T-cell (primary cell): ENCODE measurements around the gene SERINC2. TPM values are rescaled to one million over a fixed set of nuclear protein-coding genes. Genes with fewer than 3 reads are reported as not detected.

Experiments
- ATAC-seq, 4 experiments: fragments of 200-7000 bp in 3 of 4; fragments of 150-1000 bp in 1 of 4; cut with Tn5 transposase; replicated peaks in 1 of 4; 1 replicate in 3 of 4; 2 replicates in 1 of 4; pipeline ENCODE4 v1.10.0; 2021; ENCODE audit warnings: moderate library complexity in 3 of 4, mild to moderate bottlenecking in 2 of 4, moderate number of reproducible peaks in 1 of 4
- CTCF ChIA-PET, 2 donors: fragments of 300-600 bp; sonication (Branson Sonifier 250); formaldehyde crosslinking; loops; one replicate each; lab custom pipeline; 2022; ENCODE audit warnings: antibody characterized with exemption in 2 of 2; lab: Charles Lee
- POLR2A ChIA-PET, 2 donors: fragments of 300-600 bp; sonication (Branson Sonifier 250); formaldehyde crosslinking; loops; one replicate each; lab custom pipeline; 2022; ENCODE audit warnings: antibody characterized with exemption in 2 of 2; lab: Charles Lee
- DNase-seq, 35 experiments: peaks; one replicate each; pipeline versions ENCODE4 v3.0.0 to v3.0.0-alpha.2; 2013 to 2023
- H3K27ac ChIP-seq: one replicate; pipeline ENCODE4 v1.5.1; 2013; ENCODE audit warnings: low read length
- H3K27me3 ChIP-seq, 2 experiments: replicated peaks in 1 of 2; 1 replicate in 1 of 2; 2 replicates in 1 of 2; pipeline versions ENCODE4 v1.6.1 to v1.7.0; 2013; ENCODE audit warnings: low read length in 1 of 2, mixed read lengths in 1 of 2; ENCODE audit not compliant: control insufficient read depth in 2 of 2, insufficient read depth in 2 of 2; ENCODE audit errors: extremely low read depth in 1 of 2
- H3K36me3 ChIP-seq, 2 donors: 1 replicate in 1 of 2; 2 replicates in 1 of 2; pipeline versions ENCODE4 v1.6.1 to v1.7.0; 2013; ENCODE audit warnings: low read length in 1 of 2; ENCODE audit not compliant: control insufficient read depth in 2 of 2, insufficient read depth in 1 of 2; ENCODE audit errors: extremely low read depth in 1 of 2
- H3K4me1 ChIP-seq, 2 experiments: 1 replicate in 1 of 2; 2 replicates in 1 of 2; pipeline versions ENCODE4 v1.6.1 to v1.7.0; 2013; ENCODE audit warnings: low read length in 2 of 2, mixed read lengths in 1 of 2; ENCODE audit not compliant: insufficient read depth in 2 of 2, control insufficient read depth in 1 of 2; ENCODE audit errors: extremely low read depth in 1 of 2
- H3K4me3 ChIP-seq, 2 donors: 1 replicate in 1 of 2; 2 replicates in 1 of 2; pipeline versions ENCODE4 v1.5.1 to v1.7.0; 2013; ENCODE audit warnings: mild to moderate bottlenecking in 2 of 2, low read length in 1 of 2, moderate library complexity in 1 of 2; ENCODE audit not compliant: control insufficient read depth in 1 of 2; ENCODE audit errors: extremely low read depth in 1 of 2
- H3K9me3 ChIP-seq: 2 replicates; pipeline ENCODE4 v1.7.0; 2013
- H3K27ac Mint-ChIP-seq, 2 donors: one replicate each; pipeline ENCODE4 v1.8.0; 2020 to 2021; ENCODE audit warnings: mild to moderate bottlenecking in 2 of 2, mixed read lengths in 2 of 2
- H3K27me3 Mint-ChIP-seq, 2 donors: one replicate each; pipeline ENCODE4 v1.8.0; 2021 to 2022; ENCODE audit warnings: mixed read lengths in 2 of 2
- H3K36me3 Mint-ChIP-seq: one replicate; pipeline ENCODE4 v1.8.0; 2021; ENCODE audit warnings: mixed read lengths
- H3K4me1 Mint-ChIP-seq, 3 donors: one replicate each; pipeline ENCODE4 v1.8.0; 2020 to 2022; ENCODE audit warnings: mixed read lengths in 3 of 3, mild to moderate bottlenecking in 1 of 3
- H3K4me3 Mint-ChIP-seq, 3 donors: one replicate each; pipeline ENCODE4 v1.8.0; 2020 to 2022; ENCODE audit warnings: mild to moderate bottlenecking in 3 of 3, mixed read lengths in 3 of 3, moderate library complexity in 3 of 3
- H3K9me3 Mint-ChIP-seq, 3 donors: one replicate each; pipeline ENCODE4 v1.8.0; 2020 to 2022; ENCODE audit warnings: mixed read lengths in 3 of 3
- WGBS: methylation state at CpG from one replicate; pipeline ENCODE4 v1.1.5; 2013; ENCODE audit warnings: missing lambda C conversion rate; ENCODE audit not compliant: insufficient coverage; 5-methylcytosine and 5-hydroxymethylcytosine counted together
- total RNA-seq, 35 experiments: library from RNA in 6 of 35; stranded (reverse) in 6 of 35; fragments of 120-200 nt in 1 of 35; gene quantifications; one replicate each; pipeline versions ENCODE4 v1.2.1 to v1.2.4 and lab custom pipeline; 2013 to 2026

SERINC2 gene
- total RNA-seq, 5 donors from 2014 or later (not counting 1 experiment from before 2014, with no cell fraction given): 0.26 to 0.82 (median 0.36) TPM; not detected in 2

- no peaks in the 10 kb centered on the region for H3K9me3 ChIP-seq
- H3K36me3 Mint-ChIP-seq: no peaks in the 10 kb centered on the region
- CTCF ChIA-PET: no interaction called here
- no peak overlapping the region for H3K4me3 ChIP-seq
- peaks cover 4 to 5% of the 10 kb centered on the region in 2 donors for H3K27me3 Mint-ChIP-seq
- WGBS: no CpG with 5 or more reads among the region's 1 CpG
- H3K4me1 Mint-ChIP-seq: no peaks in the 10 kb centered on the region
- no peak overlapping the region for H3K4me3 Mint-ChIP-seq
- no peaks in the 10 kb centered on the region for H3K4me1 ChIP-seq
- no peak overlapping the region for H3K27ac ChIP-seq
- DNase-seq (no peak), ATAC-seq (no peak)
- no peaks in the 10 kb centered on the region for H3K36me3 ChIP-seq
- H3K27me3 ChIP-seq: peaks cover 0 to 7% of the 10 kb centered on the region in 2 experiments
- no peak overlapping the region for H3K27ac Mint-ChIP-seq
- no peaks in the 10 kb centered on the region for H3K9me3 Mint-ChIP-seq
- POLR2A ChIA-PET: no interaction called here
Measured at GRCh38 chr1:31443673-31444072, 30.7 kb downstream of the SERINC2 start.

DNA sequence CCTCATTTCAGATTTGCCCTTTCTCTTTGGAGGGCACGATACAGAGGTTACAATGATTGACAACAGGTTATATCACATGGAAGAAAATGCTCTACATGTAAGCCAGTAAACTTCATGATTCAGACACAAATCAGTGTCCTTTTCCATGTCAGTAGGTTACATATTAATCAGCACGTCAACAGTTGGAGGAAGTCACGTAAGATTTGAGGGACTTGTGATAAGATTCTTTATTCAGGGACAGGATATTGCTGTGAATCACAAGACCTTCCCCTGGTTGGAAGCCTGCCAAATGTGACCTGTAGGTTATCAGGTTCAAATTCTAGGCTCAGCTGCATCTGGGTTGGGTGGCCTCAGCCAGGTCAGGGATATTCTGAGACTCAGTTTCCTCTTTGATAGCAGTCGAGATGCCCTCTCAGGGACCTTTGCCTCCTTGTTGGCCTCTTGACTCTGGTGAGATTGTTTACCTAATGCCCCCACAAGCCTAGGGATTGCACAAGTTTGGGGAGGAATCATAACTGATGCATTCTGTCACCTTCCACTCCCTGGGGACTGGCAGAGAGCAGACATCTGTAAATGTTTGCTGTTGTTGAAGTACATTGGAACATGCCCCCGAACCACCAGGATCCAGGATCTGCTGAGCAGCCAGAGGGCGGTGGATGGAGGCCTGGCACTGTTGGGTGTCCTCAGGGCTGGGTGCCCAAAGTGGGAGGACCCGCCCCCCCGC, 31.9 kb downstream of the SERINC2 start:
- CTCF ChIA-PET: no interaction called here
- no peaks in the 10 kb centered on the region for H3K36me3 Mint-ChIP-seq
- Histone ChIP-seq H3K9me3 (no peaks in the 10 kb centered on the region), H3K27me3 (peaks cover 0 to 5% of the 10 kb centered on the region in 2 experiments), H3K27ac (no peak overlapping the region), H3K4me1 (no peaks in the 10 kb centered on the region), H3K36me3 (no peaks in the 10 kb centered on the region), H3K4me3 (no peak overlapping the region)
- 80% methylated on average over 6 of the region's 8 CpGs for whole genome bisulfite sequencing
- no peaks in the 10 kb centered on the region for H3K9me3 Mint-ChIP-seq
- POLR2A ChIA-PET: no interaction called here
- DNase-seq (no peak), ATAC-seq (no peak)
- peaks cover 4 to 5% of the 10 kb centered on the region in 2 donors for H3K27me3 Mint-ChIP-seq
- H3K4me3 Mint-ChIP-seq: no peak overlapping the region
- no peaks in the 10 kb centered on the region for H3K4me1 Mint-ChIP-seq
- no peak overlapping the region for H3K27ac Mint-ChIP-seq

- no peak overlapping the region for H3K27ac Mint-ChIP-seq
- CTCF ChIA-PET: no interaction called here
Measured at GRCh38 chr1:31445951-31446350, 32.9 kb downstream of the SERINC2 start.

DNA sequence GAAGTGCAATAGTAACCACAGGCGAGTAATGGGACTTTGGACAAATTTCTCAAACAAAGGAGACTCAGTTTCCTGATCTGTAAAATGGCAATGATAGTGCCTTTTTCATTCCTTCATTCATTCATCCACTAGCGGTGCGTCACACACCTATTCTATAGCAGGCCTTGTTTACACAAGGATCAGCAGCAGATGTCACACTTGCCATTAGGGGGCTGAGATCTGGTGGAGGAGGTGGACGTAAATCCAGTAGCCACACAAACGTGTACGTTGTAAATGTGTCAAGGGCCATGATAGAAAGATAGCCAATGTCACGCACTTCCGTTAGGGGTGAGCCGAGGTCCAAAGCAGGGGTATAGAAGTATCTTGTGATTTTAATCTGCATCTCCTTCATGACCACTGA, 34.2 kb downstream of the SERINC2 start:
- no peak overlapping the region for H3K4me3 ChIP-seq
- 93% methylated on average over 5 of the region's 9 CpGs for WGBS
- ATAC-seq (no peak), DNase-seq (no peak)
- H3K4me3 Mint-ChIP-seq: no peak overlapping the region
- H3K4me1 Mint-ChIP-seq: no peaks in the 10 kb centered on the region
- H3K27me3 Mint-ChIP-seq: peaks cover 16 to 18% of the 10 kb centered on the region in 2 donors
- H3K36me3 ChIP-seq: no peaks in the 10 kb centered on the region
- peaks cover 7 to 10% (median 8%) of the 10 kb centered on the region in 3 donors for H3K9me3 Mint-ChIP-seq
- H3K27ac Mint-ChIP-seq: no peak overlapping the region
- H3K36me3 Mint-ChIP-seq: no peaks in the 10 kb centered on the region
- no peaks in the 10 kb centered on the region for H3K4me1 ChIP-seq
- H3K27ac ChIP-seq: no peak overlapping the region
- H3K27me3 ChIP-seq: peaks cover 0 to 2% of the 10 kb centered on the region in 2 experiments
- CTCF ChIA-PET: no interaction called here
- POLR2A ChIA-PET: no interaction called here
- no peaks in the 10 kb centered on the region for H3K9me3 ChIP-seq

More at GRCh38 chr1:31445951-31446350, 32.9 kb downstream of the SERINC2 start:
- Mint-ChIP-seq H3K36me3 (no peaks in the 10 kb centered on the region), H3K27me3 (peaks cover 9 to 11% of the 10 kb centered on the region in 2 donors), H3K4me1 (no peaks in the 10 kb centered on the region), H3K4me3 (no peak overlapping the region), H3K9me3 (peaks cover 0 to 3% (median 0%) of the 10 kb centered on the region in 3 donors)
- DNase-seq (no peak), ATAC-seq (no peak)
- Histone ChIP-seq H3K27ac (no peak overlapping the region), H3K4me3 (no peak overlapping the region), H3K36me3 (no peaks in the 10 kb centered on the region), H3K9me3 (no peaks in the 10 kb centered on the region), H3K27me3 (peaks cover 0 to 5% of the 10 kb centered on the region in 2 experiments), H3K4me1 (no peaks in the 10 kb centered on the region)
- POLR2A ChIA-PET: no interaction called here
- no CpG with 5 or more reads among the region's 3 CpGs for WGBS

GRCh38 chr1:31453384-31454079, 40.5 kb downstream of the SERINC2 start:
- ATAC-seq: no peak
- Mint-ChIP-seq H3K27me3 (peaks cover 40 to 42% of the 10 kb centered on the region in 2 donors), H3K4me3 (peak overlapping the region in 1 of 3 donors; percentile 12), H3K27ac (no peak overlapping the region), H3K9me3 (peaks cover 24 to 45% (median 36%) of the 10 kb centered on the region in 3 donors), H3K36me3 (peaks cover 3% of the 10 kb centered on the region), H3K4me1 (no peaks in the 10 kb centered on the region)
- H3K4me1 ChIP-seq: no peaks in the 10 kb centered on the region
- peaks cover 0 to 9% of the 10 kb centered on the region in 2 experiments for H3K27me3 ChIP-seq
- H3K27ac ChIP-seq: no peak overlapping the region
- H3K9me3 ChIP-seq: peaks cover 5% of the 10 kb centered on the region
- 68% methylated on average over 5 of the region's 8 CpGs for WGBS
- POLR2A ChIA-PET: no interaction called here
- no peaks in the 10 kb centered on the region for H3K36me3 ChIP-seq
- no peak overlapping the region for H3K4me3 ChIP-seq
- no peak for DNase-seq
- CTCF ChIA-PET: no interaction called here

- Histone ChIP-seq H3K27ac (no peak overlapping the region), H3K4me1 (no peaks in the 10 kb centered on the region), H3K9me3 (peaks cover 5% of the 10 kb centered on the region), H3K36me3 (no peaks in the 10 kb centered on the region), H3K4me3 (no peak overlapping the region), H3K27me3 (peaks cover 0 to 12% of the 10 kb centered on the region in 2 experiments)
- CTCF ChIA-PET: no interaction called here
- H3K4me1 Mint-ChIP-seq: no peaks in the 10 kb centered on the region
- H3K9me3 Mint-ChIP-seq: peaks cover 21 to 38% (median 28%) of the 10 kb centered on the region in 3 donors
- 86% methylated on average over 4 of the region's 5 CpGs for WGBS
- ATAC-seq (no peak), DNase-seq (no peak)
- POLR2A ChIA-PET: no interaction called here
- peaks cover 3% of the 10 kb centered on the region for H3K36me3 Mint-ChIP-seq
- no peak overlapping the region for H3K27ac Mint-ChIP-seq
- H3K4me3 Mint-ChIP-seq: no peak overlapping the region
- H3K27me3 Mint-ChIP-seq: peaks cover 34 to 38% of the 10 kb centered on the region in 2 donors
Measured at GRCh38 chr1:31458287-31458896, 45.4 kb downstream of the SERINC2 start.
